ENCODE measurements around the gene FHOD3. TPM values are rescaled to one million over a fixed set of nuclear protein-coding genes. Genes with fewer than 3 reads are reported as not detected.

FHOD3 gene
- total and polyA plus RNA-seq, 2 of the 4 experiments (the other 2 are of a cell fraction): 14.6 to 16.0 TPM

DNA sequence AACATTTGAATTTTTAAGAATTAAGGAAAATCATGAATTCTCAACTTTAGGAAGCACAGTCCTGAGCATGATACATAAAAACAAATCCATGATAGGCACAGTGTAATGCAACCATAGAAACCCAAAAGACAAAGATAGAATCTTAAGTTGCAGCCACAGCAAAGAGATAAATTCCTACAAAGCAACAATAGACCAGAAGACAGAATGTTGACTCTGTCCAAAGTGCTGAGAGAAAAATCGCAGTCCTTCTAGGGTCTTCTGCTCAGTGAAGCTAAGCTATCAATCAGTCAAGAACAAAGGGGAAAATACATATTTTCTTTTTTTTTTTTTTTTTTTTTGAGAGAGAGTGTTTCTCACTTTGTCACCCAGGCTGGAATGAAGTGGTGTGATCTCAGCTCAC, 22.0 kb upstream of the FHOD3 start:
- ATAC-seq (ENCODE audit: low read depth) (no peak), DNase-seq (no peak)
- TF ChIP-seq POLR2A (IDR thresholded peaks at IDR 0.05; ENCODE audit: low read depth, low read length) (no peak), MAFK (IDR thresholded peaks at IDR 0.05; ENCODE audit: low read depth, low read length) (no peak), RFX5 (IDR thresholded peaks at IDR 0.05; ENCODE audit: low read depth, low read length) (no peak), BHLHE40 (IDR thresholded peaks at IDR 0.05; ENCODE audit: low read depth, low read length) (no peak), NFE2L2 (IDR thresholded peaks at IDR 0.05; ENCODE audit: low read depth, low read length) (no peak), CHD1 (IDR thresholded peaks at IDR 0.05; ENCODE audit: low read depth, low read length) (no peak), MXI1 (IDR thresholded peaks at IDR 0.05; ENCODE audit: borderline replicate concordance, low read depth, low read length) (no peak), RAD21 (IDR thresholded peaks at IDR 0.05; ENCODE audit: low read length) (no peak), RCOR1 (IDR thresholded peaks at IDR 0.05; ENCODE audit: insufficient replicate concordance, low read length) (no peak)
- TF ChIP-seq, protein P1, sequence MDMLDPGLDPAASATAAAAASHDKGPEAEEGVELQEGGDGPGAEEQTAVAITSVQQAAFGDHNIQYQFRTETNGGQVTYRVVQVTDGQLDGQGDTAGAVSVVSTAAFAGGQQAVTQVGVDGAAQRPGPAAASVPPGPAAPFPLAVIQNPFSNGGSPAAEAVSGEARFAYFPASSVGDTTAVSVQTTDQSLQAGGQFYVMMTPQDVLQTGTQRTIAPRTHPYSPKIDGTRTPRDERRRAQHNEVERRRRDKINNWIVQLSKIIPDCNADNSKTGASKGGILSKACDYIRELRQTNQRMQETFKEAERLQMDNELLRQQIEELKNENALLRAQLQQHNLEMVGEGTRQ (IDR thresholded peaks at IDR 0.05; ENCODE audit: low read depth, low read length): no peak
- TF ChIP-seq, protein P2, sequence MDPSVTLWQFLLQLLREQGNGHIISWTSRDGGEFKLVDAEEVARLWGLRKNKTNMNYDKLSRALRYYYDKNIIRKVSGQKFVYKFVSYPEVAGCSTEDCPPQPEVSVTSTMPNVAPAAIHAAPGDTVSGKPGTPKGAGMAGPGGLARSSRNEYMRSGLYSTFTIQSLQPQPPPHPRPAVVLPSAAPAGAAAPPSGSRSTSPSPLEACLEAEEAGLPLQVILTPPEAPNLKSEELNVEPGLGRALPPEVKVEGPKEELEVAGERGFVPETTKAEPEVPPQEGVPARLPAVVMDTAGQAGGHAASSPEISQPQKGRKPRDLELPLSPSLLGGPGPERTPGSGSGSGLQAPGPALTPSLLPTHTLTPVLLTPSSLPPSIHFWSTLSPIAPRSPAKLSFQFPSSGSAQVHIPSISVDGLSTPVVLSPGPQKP (IDR thresholded peaks at IDR 0.05; ENCODE audit: borderline replicate concordance, low read depth, low read length): no peak
- no peak overlapping the region for H2AFZ ChIP-seq (replicated peaks; ENCODE audit: low read length, poor library complexity)
- WGBS, 2 experiments (ENCODE audit: extremely low coverage in 2 of 2, insufficient read length in 1 of 2): no CpG with 5 or more reads among the region's 1 CpG
- H4K91ac ChIP-seq (ENCODE audit: insufficient read depth, low read depth, low read length): no peak overlapping the region
- no peaks in the 10 kb centered on the region for H3K9me1 ChIP-seq (ENCODE audit: insufficient read depth, low read length)
- H3K9ac ChIP-seq (ENCODE audit: low read depth, low read length): no peak overlapping the region
- H3K18ac ChIP-seq (ENCODE audit: low read depth, low read length): no peak overlapping the region
- no peaks in the 10 kb centered on the region for H3K36me3 ChIP-seq (ENCODE audit: control insufficient read depth, insufficient read depth, low read length)
- H4K8ac ChIP-seq (ENCODE audit: low read depth in 2 of 2, low read length in 2 of 2): no peak overlapping the region
- H4K20me1 ChIP-seq (ENCODE audit: insufficient read depth, low read length): no peaks in the 10 kb centered on the region
- no peak overlapping the region for H3K4me2 ChIP-seq (ENCODE audit: low read depth, low read length)
- no peak overlapping the region for H2AK9ac ChIP-seq (replicated peaks; ENCODE audit: low read depth, low read length, poor library complexity)
- H3K4me3 ChIP-seq (ENCODE audit: insufficient read depth, low read depth, low read length): no peak overlapping the region
- ChIA-PET CTCF (no interaction called here), POLR2A (ENCODE audit: unreplicated experiment) (no interaction called here)
- H3K27me3 ChIP-seq (ENCODE audit: control insufficient read depth, insufficient read depth, low read length): peaks cover 8% of the 10 kb centered on the region
- intact Hi-C loops (cut with micrococcal nuclease): no loop called here
- H3K4ac ChIP-seq (ENCODE audit: low read depth, low read length): no peak overlapping the region
- no peak overlapping the region for H2BK5ac ChIP-seq (ENCODE audit: low read depth, low read length, poor library complexity, severe bottlenecking)
- no peak overlapping the region for H2AK5ac ChIP-seq (ENCODE audit: low read depth, low read length)
- no peak overlapping the region for H2BK120ac ChIP-seq (ENCODE audit: low read depth, low read length)
- no peaks in the 10 kb centered on the region for H3K4me1 ChIP-seq (ENCODE audit: control insufficient read depth, insufficient read depth, low read length)
- no peak overlapping the region for H3K56ac ChIP-seq (ENCODE audit: extremely low read depth, insufficient read depth, low read length)
- H3K23ac ChIP-seq (ENCODE audit: low read depth, low read length): no peak overlapping the region
- no peak overlapping the region for H3K27ac ChIP-seq (ENCODE audit: insufficient read depth, low read length)
- H4K5ac ChIP-seq (ENCODE audit: low read depth, low read length): no peak overlapping the region
- no peaks in the 10 kb centered on the region for H3K9me3 ChIP-seq (ENCODE audit: control insufficient read depth, insufficient read depth, low read length)
- no peaks in the 10 kb centered on the region for H3K79me1 ChIP-seq (ENCODE audit: low read depth in 1 of 2, low read length in 2 of 2)
- no TSS peak for BruUV-seq (replicated peaks)
- H2BK15ac ChIP-seq (ENCODE audit: low read depth, low read length): no peak overlapping the region
- in situ Hi-C loops (cut with MboI; ENCODE audit: low sequenced_read_pairs): no loop called here
- dilution Hi-C loops (cut with HindIII; ENCODE audit: low sequenced_read_pairs, unreplicated experiment): no loop called here
- H2BK20ac ChIP-seq (ENCODE audit: low read depth, low read length): no peak overlapping the region
- no peak overlapping the region for H3K14ac ChIP-seq (replicated peaks; ENCODE audit: low read depth, low read length)

All from IMR-90 (cell line).